Nephron (organoid): Measurements from ENCODE around the gene BUD31.
"Not testable (repeated sequence)": the region's sequence is repeated elsewhere in the genome, so short reads cannot be mapped to it uniquely, and the experiment has no call there.

Experiments
- H3K27ac Mint-ChIP-seq, 3 experiments: 2 replicates each; pipeline ENCODE4 v1.8.0; 2020; ENCODE audit warnings: mixed read lengths in 3 of 3, mild to moderate bottlenecking in 2 of 3, moderate library complexity in 1 of 3
- H3K27me3 Mint-ChIP-seq: 2 replicates; pipeline ENCODE4 v1.8.0; 2021; ENCODE audit warnings: low read depth, mild to moderate bottlenecking, moderate library complexity, mixed read lengths
- H3K36me3 Mint-ChIP-seq: 2 replicates; pipeline ENCODE4 v1.8.0; 2020; ENCODE audit warnings: low read depth, mixed read lengths
- H3K4me1 Mint-ChIP-seq: 2 replicates; pipeline ENCODE4 v1.8.0; 2020; ENCODE audit warnings: mixed read lengths
- H3K4me3 Mint-ChIP-seq, 3 experiments: 2 replicates each; pipeline ENCODE4 v1.8.0; 2020; ENCODE audit warnings: mild to moderate bottlenecking in 3 of 3, mixed read lengths in 3 of 3, moderate library complexity in 2 of 3
- H3K9me3 Mint-ChIP-seq: 2 replicates; pipeline ENCODE4 v1.8.0; 2020; ENCODE audit warnings: mixed read lengths
- CTCF ChIP-seq, 3 experiments: fragments of 200-600 bp; sonication (generic); IDR thresholded peaks; one replicate each; pipeline ENCODE4 v1.5.0; 2021; ENCODE audit warnings: antibody characterized with exemption in 3 of 3; ENCODE audit not compliant: unreplicated experiment in 3 of 3

Gene BUD31

GRCh38 chr7:99373091-99374066 lies 35.4 kb upstream of the BUD31 start:
- H3K27ac Mint-ChIP-seq: peak overlapping the region; percentile 63 to 92 (median 82)
- no peak for TF ChIP-seq CTCF (IDR thresholded peaks at IDR 0.05; ENCODE audit: unreplicated experiment in 3 of 3)
- peaks cover 4% of the 10 kb centered on the region for H3K36me3 Mint-ChIP-seq
- peak overlapping the region; percentile 81 to 86 (median 83) for H3K4me3 Mint-ChIP-seq
- no peaks in the 10 kb centered on the region for H3K9me3 Mint-ChIP-seq
- H3K27me3 Mint-ChIP-seq: peaks cover 5% of the 10 kb centered on the region
- H3K4me1 Mint-ChIP-seq: peaks cover 15% of the 10 kb centered on the region

GRCh38 chr7:99374111-99375064 lies 34.4 kb upstream of the BUD31 start, which contains the start of gene ARPC1B:
ARPC1B (plus strand) TSS chr7:99374730; CDS start chr7:99385715, 10,985 bp downstream.
- no peak for TF ChIP-seq CTCF (IDR thresholded peaks at IDR 0.05; ENCODE audit: unreplicated experiment in 3 of 3)
- no peaks in the 10 kb centered on the region for H3K9me3 Mint-ChIP-seq
- peaks cover 21% of the 10 kb centered on the region for H3K4me1 Mint-ChIP-seq
- peaks cover 4% of the 10 kb centered on the region for H3K36me3 Mint-ChIP-seq
- peak within 1 kb of the TSS in 1 of 3 experiments; percentile 63 for H3K27ac Mint-ChIP-seq
- peaks cover 5% of the 10 kb centered on the region for H3K27me3 Mint-ChIP-seq
- H3K4me3 Mint-ChIP-seq: peak within 1 kb of the TSS; percentile 81 to 86 (median 83)

- Mint-ChIP-seq H3K36me3 (peaks cover 4% of the 10 kb centered on the region), H3K27ac (no peak overlapping the region), H3K9me3 (no peaks in the 10 kb centered on the region), H3K27me3 (peaks cover 5% of the 10 kb centered on the region), H3K4me3 (peak overlapping the region; percentile 54 to 74 (median 61)), H3K4me1 (peaks cover 22% of the 10 kb centered on the region)
- no peak for TF ChIP-seq CTCF (IDR thresholded peaks at IDR 0.05; ENCODE audit: unreplicated experiment in 3 of 3)
Measured at GRCh38 chr7:99375070-99375807, 33.5 kb upstream of the BUD31 start.

- no peak for TF ChIP-seq CTCF (IDR thresholded peaks at IDR 0.05; ENCODE audit: unreplicated experiment in 3 of 3)
- H3K27ac Mint-ChIP-seq: peak overlapping the region; percentile 4 to 85 (median 59)
- H3K4me3 Mint-ChIP-seq: peak overlapping the region in 1 of 3 experiments; percentile 60
- no peaks in the 10 kb centered on the region for H3K9me3 Mint-ChIP-seq
- H3K4me1 Mint-ChIP-seq: peaks cover 13% of the 10 kb centered on the region
- peaks cover 4% of the 10 kb centered on the region for H3K36me3 Mint-ChIP-seq
- H3K27me3 Mint-ChIP-seq: peaks cover 3% of the 10 kb centered on the region
Measured at GRCh38 chr7:99379043-99379577, 29.7 kb upstream of the BUD31 start.

- H3K36me3 Mint-ChIP-seq, H3K9me3 Mint-ChIP-seq, H3K27me3 Mint-ChIP-seq: not testable (repeated sequence)
- Mint-ChIP-seq H3K4me1 (peaks cover 13% of the 10 kb centered on the region), H3K27ac (peak overlapping the region; percentile 34 to 85 (median 84)), H3K4me3 (peak overlapping the region in 2 of 3 experiments; percentile 57 to 60)
Measured at GRCh38 chr7:99379693-99380031, 29.1 kb upstream of the BUD31 start.
